ENCODE results near the gene DSN1. TPM values are rescaled to one million over a fixed set of nuclear protein-coding genes. Genes with fewer than 3 reads are reported as not detected.

DSN1 gene
- total and polyA plus RNA-seq, 2 donors (not counting 1 experiment from before 2014, with no cell fraction given), result 8.3 to 13.4 TPM

DNA sequence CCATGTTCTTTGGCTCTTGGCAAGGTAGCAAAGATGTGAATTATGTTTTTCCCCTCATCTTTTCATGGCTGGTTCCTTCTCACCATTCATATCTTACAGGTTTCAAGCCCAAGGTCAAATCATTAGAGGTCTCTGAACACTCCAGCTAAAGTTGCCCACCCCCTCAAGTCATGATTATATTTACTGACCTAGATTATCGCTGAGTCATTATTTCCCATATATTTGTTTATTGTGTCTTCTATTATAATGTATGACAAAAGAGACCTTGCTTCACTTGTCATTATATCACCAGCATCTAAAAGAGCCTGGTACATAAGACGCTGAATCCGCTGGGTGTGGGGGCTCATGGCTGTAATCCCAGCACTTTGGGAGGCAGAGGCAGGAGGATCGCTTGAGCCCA, 12.4 kb downstream of the DSN1 start:
- no peak overlapping the region for H2AFZ ChIP-seq (ENCODE audit: low read length)
- H3K9ac ChIP-seq (ENCODE audit: insufficient read depth, low read length), result no peak overlapping the region
- H3K9me3 ChIP-seq (ENCODE audit: control insufficient read depth, insufficient read depth, low read depth, low read length), result no peaks in the 10 kb centered on the region
- no peak overlapping the region for H3K4me2 ChIP-seq (ENCODE audit: extremely low read depth, insufficient read depth, low read length)
- peaks cover 4% of the 10 kb centered on the region for H3K36me3 ChIP-seq (ENCODE audit: control insufficient read depth, insufficient read depth, low read length)
- H3K27me3 ChIP-seq (ENCODE audit: control insufficient read depth, insufficient read depth, low read length), result no peaks in the 10 kb centered on the region
- H3K27ac ChIP-seq (ENCODE audit: insufficient read depth, low read length), result no peak overlapping the region
- no peaks in the 10 kb centered on the region for H3K4me1 ChIP-seq (ENCODE audit: control insufficient read depth, extremely low read depth, insufficient read depth, low read length)
- H3K4me3 ChIP-seq (replicated peaks in 1 of 4; ENCODE audit: control extremely low read depth in 1 of 4, insufficient read depth in 1 of 4, low read depth in 3 of 4, low read length in 4 of 4), result no peak overlapping the region
- TF ChIP-seq, protein P1, sequence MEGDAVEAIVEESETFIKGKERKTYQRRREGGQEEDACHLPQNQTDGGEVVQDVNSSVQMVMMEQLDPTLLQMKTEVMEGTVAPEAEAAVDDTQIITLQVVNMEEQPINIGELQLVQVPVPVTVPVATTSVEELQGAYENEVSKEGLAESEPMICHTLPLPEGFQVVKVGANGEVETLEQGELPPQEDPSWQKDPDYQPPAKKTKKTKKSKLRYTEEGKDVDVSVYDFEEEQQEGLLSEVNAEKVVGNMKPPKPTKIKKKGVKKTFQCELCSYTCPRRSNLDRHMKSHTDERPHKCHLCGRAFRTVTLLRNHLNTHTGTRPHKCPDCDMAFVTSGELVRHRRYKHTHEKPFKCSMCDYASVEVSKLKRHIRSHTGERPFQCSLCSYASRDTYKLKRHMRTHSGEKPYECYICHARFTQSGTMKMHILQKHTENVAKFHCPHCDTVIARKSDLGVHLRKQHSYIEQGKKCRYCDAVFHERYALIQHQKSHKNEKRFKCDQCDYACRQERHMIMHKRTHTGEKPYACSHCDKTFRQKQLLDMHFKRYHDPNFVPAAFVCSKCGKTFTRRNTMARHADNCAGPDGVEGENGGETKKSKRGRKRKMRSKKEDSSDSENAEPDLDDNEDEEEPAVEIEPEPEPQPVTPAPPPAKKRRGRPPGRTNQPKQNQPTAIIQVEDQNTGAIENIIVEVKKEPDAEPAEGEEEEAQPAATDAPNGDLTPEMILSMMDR (conservative IDR thresholded peaks at IDR 0.05 in 1 of 2, IDR thresholded peaks at IDR 0.05 in 1 of 2; ENCODE audit: low read depth in 1 of 2, low read length in 2 of 2), result no peak
- TF ChIP-seq EZH2 (IDR thresholded peaks at IDR 0.05; ENCODE audit: low read length, missing control alignments), result no peak
- no peaks in the 10 kb centered on the region for H4K20me1 ChIP-seq (ENCODE audit: control insufficient read depth, extremely low read depth, insufficient read depth, low read length)
- H3K79me2 ChIP-seq (ENCODE audit: control insufficient read depth, insufficient read depth, low read length), result no peaks in the 10 kb centered on the region
- no peak for DNase-seq (ENCODE audit: low read depth in 2 of 2)

DNA sequence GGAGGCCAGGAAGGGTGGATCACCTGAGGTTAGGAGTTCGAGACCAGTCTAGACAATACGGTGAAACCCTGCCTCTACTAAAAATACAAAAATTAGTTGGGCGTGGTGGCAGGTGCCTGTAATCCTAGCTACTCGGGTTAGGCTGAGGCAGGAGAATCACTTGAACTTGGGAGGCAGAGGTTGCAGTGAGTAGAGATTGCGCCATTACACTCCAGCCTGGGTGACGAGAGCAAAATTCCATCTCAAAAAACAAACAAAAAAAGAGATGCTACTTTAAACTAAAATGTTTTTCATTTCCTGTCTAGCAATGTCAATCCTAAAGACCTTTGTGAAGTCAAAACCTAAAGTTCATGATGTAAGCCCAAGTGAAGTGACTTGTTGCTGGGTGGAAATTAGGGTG, 12.9 kb downstream of the DSN1 start:
- H3K27ac ChIP-seq (ENCODE audit: insufficient read depth, low read length), result no peak overlapping the region
- no peaks in the 10 kb centered on the region for H3K79me2 ChIP-seq (ENCODE audit: control insufficient read depth, insufficient read depth, low read length)
- H2AFZ ChIP-seq (ENCODE audit: low read length), result no peak overlapping the region
- no peak for DNase-seq (ENCODE audit: low read depth in 2 of 2)
- no peak for TF ChIP-seq EZH2 (IDR thresholded peaks at IDR 0.05; ENCODE audit: low read length, missing control alignments)
- TF ChIP-seq, protein P1 (conservative IDR thresholded peaks at IDR 0.05 in 1 of 2, IDR thresholded peaks at IDR 0.05 in 1 of 2; ENCODE audit: low read depth in 1 of 2, low read length in 2 of 2), result no peak
- H4K20me1 ChIP-seq (ENCODE audit: control insufficient read depth, extremely low read depth, insufficient read depth, low read length), result no peaks in the 10 kb centered on the region
- no peaks in the 10 kb centered on the region for H3K27me3 ChIP-seq (ENCODE audit: control insufficient read depth, insufficient read depth, low read length)
- peaks cover 4% of the 10 kb centered on the region for H3K36me3 ChIP-seq (ENCODE audit: control insufficient read depth, insufficient read depth, low read length)
- no peak overlapping the region for H3K4me3 ChIP-seq (replicated peaks in 1 of 4; ENCODE audit: control extremely low read depth in 1 of 4, insufficient read depth in 1 of 4, low read depth in 3 of 4, low read length in 4 of 4)
- H3K9ac ChIP-seq (ENCODE audit: insufficient read depth, low read length), result no peak overlapping the region
- no peaks in the 10 kb centered on the region for H3K4me1 ChIP-seq (ENCODE audit: control insufficient read depth, extremely low read depth, insufficient read depth, low read length)
- H3K9me3 ChIP-seq (ENCODE audit: control insufficient read depth, insufficient read depth, low read depth, low read length), result no peaks in the 10 kb centered on the region
- H3K4me2 ChIP-seq (ENCODE audit: extremely low read depth, insufficient read depth, low read length), result no peak overlapping the region

DNA sequence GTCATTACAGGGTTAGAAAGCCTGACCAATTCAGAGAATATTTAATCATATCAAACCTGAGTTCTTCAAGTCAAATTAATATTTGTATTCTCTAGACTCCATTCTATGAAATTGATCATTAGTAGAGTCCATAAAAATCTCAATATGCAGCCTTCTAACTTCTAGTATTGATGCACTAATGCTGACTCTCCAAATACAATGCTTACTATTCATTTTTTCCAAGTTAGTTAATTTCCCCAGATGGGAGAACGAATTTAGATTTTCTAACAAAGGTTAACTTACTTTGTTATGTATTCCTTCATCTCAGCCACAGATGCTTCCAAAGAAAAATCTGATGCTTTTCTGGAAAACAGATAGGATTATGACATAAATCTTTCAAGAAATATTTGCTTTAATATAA, 15.3 kb downstream of the DSN1 start:
- TF ChIP-seq EZH2 (IDR thresholded peaks at IDR 0.05; ENCODE audit: low read length, missing control alignments), result no peak
- TF ChIP-seq, protein P1 (conservative IDR thresholded peaks at IDR 0.05 in 1 of 2, IDR thresholded peaks at IDR 0.05 in 1 of 2; ENCODE audit: low read depth in 1 of 2, low read length in 2 of 2), result no peak
- no peak for DNase-seq (ENCODE audit: low read depth in 2 of 2)
- no peaks in the 10 kb centered on the region for H3K27me3 ChIP-seq (ENCODE audit: control insufficient read depth, insufficient read depth, low read length)
- no peak overlapping the region for H3K27ac ChIP-seq (ENCODE audit: insufficient read depth, low read length)
- no peak overlapping the region for H3K4me3 ChIP-seq (replicated peaks in 1 of 4; ENCODE audit: control extremely low read depth in 1 of 4, insufficient read depth in 1 of 4, low read depth in 3 of 4, low read length in 4 of 4)
- H2AFZ ChIP-seq (ENCODE audit: low read length), result no peak overlapping the region
- H3K36me3 ChIP-seq (ENCODE audit: control insufficient read depth, insufficient read depth, low read length), result peaks cover 4% of the 10 kb centered on the region
- peaks cover 3% of the 10 kb centered on the region for H3K4me1 ChIP-seq (ENCODE audit: control insufficient read depth, extremely low read depth, insufficient read depth, low read length)
- no peaks in the 10 kb centered on the region for H3K9me3 ChIP-seq (ENCODE audit: control insufficient read depth, insufficient read depth, low read depth, low read length)
- no peak overlapping the region for H3K9ac ChIP-seq (ENCODE audit: insufficient read depth, low read length)
- H3K4me2 ChIP-seq (ENCODE audit: extremely low read depth, insufficient read depth, low read length), result no peak overlapping the region
- H4K20me1 ChIP-seq (ENCODE audit: control insufficient read depth, extremely low read depth, insufficient read depth, low read length), result no peaks in the 10 kb centered on the region
- H3K79me2 ChIP-seq (ENCODE audit: control insufficient read depth, insufficient read depth, low read length), result no peaks in the 10 kb centered on the region
